ENCODE data around the gene SOD3.
A peak's percentile ranks its signal among the peaks of the same experiment; 100 is the strongest.

The SOD3 gene

DNA sequence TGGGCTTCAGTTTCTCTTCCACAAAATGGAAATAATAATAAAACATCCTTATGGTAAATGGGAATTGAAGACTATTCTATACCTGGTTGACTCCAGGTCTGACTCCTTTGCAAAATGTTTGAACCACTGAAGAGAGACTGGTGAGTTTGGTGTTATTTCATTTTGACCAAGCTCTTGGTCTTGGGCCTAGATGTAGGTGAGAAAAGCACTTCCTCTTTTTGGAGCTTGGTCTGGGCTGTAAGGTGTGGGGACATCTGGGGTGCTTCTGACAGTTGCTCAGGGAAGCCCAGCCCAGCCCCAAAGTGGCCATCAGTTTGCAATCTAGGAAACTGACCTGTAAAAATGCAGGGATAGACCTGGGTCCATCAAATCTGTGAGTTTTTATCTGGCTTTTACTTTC lies 26.8 kb upstream of the SOD3 start:
- TF ChIP-seq, protein P1, sequence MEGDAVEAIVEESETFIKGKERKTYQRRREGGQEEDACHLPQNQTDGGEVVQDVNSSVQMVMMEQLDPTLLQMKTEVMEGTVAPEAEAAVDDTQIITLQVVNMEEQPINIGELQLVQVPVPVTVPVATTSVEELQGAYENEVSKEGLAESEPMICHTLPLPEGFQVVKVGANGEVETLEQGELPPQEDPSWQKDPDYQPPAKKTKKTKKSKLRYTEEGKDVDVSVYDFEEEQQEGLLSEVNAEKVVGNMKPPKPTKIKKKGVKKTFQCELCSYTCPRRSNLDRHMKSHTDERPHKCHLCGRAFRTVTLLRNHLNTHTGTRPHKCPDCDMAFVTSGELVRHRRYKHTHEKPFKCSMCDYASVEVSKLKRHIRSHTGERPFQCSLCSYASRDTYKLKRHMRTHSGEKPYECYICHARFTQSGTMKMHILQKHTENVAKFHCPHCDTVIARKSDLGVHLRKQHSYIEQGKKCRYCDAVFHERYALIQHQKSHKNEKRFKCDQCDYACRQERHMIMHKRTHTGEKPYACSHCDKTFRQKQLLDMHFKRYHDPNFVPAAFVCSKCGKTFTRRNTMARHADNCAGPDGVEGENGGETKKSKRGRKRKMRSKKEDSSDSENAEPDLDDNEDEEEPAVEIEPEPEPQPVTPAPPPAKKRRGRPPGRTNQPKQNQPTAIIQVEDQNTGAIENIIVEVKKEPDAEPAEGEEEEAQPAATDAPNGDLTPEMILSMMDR (IDR thresholded peaks at IDR 0.05; ENCODE audit: low read depth, low read length, missing control alignments), result no peak
- in situ Hi-C loops (cut with HindIII; ENCODE audit: low sequenced_read_pairs), result no loop called here
- H3K4me3 ChIP-seq (ENCODE audit: low read depth, low read length), result no peak overlapping the region
- no peak for DNase-seq (ENCODE audit: low read depth)

DNA sequence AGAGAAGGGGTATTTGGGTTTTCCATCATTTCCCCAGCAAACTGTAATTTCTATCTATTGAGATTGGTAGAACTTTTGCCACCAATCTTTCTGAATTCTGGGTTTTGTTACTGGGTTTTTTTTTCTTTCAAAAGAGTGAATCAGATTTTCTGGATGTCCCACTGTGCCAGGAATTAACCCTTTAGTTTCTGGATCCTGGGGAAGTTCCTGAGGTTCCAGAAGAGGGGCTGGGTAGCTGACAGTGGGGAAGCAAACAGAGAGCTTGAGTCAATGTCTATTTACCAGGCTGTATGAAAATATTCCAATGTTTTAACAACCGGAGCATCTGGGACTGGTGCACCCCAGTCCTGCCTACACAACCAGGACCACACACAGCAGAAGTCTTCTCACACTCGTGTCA lies 25.8 kb upstream of the SOD3 start:
- no peak overlapping the region for H3K4me3 ChIP-seq (ENCODE audit: low read depth, low read length)
- in situ Hi-C loops (cut with HindIII; ENCODE audit: low sequenced_read_pairs), result no loop called here
- DNase-seq (ENCODE audit: low read depth), result no peak
- TF ChIP-seq, protein P1 (IDR thresholded peaks at IDR 0.05; ENCODE audit: low read depth, low read length, missing control alignments), result no peak

DNA sequence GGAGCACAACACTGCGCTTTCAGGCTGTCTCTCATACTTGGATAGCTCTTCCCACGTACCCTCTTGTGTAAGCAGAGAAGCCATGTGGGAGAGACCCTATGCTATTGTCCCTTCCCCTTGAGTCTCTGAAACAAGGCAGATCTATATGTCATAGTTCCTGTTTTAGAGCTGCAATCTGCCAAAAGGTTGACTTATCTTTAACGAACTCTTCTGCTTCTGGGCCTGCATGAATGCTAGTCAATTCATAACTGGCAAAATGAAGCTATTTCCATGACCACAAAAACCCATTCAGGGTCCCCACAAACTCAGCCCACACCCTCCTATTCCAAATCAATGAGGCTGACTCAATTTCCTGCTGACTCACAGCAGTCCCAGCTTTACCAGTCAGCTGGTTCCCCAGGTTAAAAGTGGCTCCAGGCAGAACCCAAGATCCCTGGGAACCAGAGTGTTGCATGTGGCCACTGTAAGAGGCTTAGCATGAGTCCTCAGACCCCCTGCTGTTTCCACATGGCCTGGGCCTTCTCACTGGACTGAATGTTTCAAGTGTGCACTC lies 25.3 kb upstream of the SOD3 start:
- H3K4me3 ChIP-seq (ENCODE audit: low read depth, low read length), result no peak overlapping the region
- TF ChIP-seq, protein P1 (IDR thresholded peaks at IDR 0.05; ENCODE audit: low read depth, low read length, missing control alignments), result no peak
- in situ Hi-C loops (cut with HindIII; ENCODE audit: low sequenced_read_pairs), result loop anchor here (5.0 kb wide), 1 partner anchor 72 kb away; no protein-coding TSS in a partner anchor
- DNase-seq (ENCODE audit: low read depth), result peak; percentile 86

DNA sequence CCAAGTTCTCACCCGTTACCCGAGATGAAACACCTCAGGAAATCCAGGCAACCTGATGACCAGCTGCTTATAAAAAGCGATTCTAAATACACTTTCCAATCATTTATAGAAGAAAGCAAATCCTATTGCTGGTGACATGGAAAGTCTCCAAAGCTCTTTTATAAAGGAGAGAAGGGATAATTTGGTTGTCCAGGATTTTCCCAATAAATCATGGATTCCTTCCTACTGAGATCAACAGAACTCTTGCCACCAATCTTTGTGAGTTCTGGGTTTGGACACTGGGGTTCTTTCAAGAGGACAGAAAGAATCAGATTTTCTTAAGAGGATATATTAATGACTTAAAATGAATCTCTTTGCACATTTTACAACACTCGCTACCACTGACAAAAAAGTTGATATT lies 24.7 kb upstream of the SOD3 start:
- in situ Hi-C loops (cut with HindIII; ENCODE audit: low sequenced_read_pairs), result loop anchor here (5.0 kb wide), 1 partner anchor 72 kb away; no protein-coding TSS in a partner anchor
- DNase-seq (ENCODE audit: low read depth), result no peak
- no peak overlapping the region for H3K4me3 ChIP-seq (ENCODE audit: low read depth, low read length)
- TF ChIP-seq, protein P1 (IDR thresholded peaks at IDR 0.05; ENCODE audit: low read depth, low read length, missing control alignments), result no peak

DNA sequence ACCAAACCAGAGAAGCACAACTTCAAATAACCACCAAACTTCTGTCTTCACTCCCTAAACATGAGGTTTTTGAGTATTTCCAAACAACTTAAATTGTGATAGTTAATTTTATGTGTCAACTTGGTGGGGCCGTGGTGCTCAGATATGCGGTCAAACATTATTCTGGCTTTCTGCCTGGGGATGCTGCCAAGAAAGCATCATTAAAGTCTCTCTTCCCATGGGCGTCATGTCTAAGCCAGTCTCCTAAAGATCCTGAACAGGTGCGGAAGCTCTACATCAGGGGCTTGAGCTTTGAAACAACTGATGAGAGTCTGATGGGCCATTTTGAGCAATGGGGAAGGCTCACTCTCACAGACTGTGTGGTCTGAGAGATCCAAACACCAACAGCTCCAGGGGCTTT lies 24.1 kb upstream of the SOD3 start:
- TF ChIP-seq, protein P1 (IDR thresholded peaks at IDR 0.05; ENCODE audit: low read depth, low read length, missing control alignments), result no peak
- no peak for DNase-seq (ENCODE audit: low read depth)
- in situ Hi-C loops (cut with HindIII; ENCODE audit: low sequenced_read_pairs), result loop anchor here (5.0 kb wide), 1 partner anchor 71 kb away; no protein-coding TSS in a partner anchor
- H3K4me3 ChIP-seq (ENCODE audit: low read depth, low read length), result no peak overlapping the region

DNA sequence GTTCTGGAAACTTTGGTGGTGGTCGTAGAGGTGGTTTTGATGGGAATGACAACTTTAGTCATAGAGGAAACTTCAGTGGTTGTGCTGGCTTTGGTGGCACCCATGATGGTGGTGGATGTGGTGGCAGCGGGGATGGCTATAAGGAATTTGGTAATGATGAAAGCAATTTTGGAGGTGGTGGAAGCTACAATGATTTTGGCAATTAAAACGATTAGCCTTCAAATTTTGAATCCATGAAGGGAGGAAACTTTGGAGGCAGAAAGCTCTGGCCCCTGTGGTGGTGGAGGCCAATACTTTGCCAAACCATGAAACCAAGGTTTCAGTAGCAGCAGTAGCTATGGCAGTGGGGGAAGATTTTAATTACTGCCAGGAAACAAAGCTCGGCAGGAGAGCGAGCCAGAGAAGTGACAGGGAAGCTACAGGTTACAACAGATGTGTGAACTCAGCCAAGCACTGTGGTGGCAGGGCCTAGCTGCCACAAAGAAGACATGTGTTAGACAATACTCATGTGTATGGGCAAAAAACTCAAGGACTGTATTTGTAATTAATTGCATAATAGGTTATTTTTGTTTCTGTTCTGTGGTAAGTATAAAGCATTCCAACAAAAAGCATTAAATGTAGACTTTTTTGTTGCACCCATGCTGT lies 23.2 kb upstream of the SOD3 start:
- H3K4me3 ChIP-seq (ENCODE audit: low read depth, low read length), result no peak overlapping the region
- DNase-seq (ENCODE audit: low read depth), result no peak
- in situ Hi-C loops (cut with HindIII; ENCODE audit: low sequenced_read_pairs), result loop anchor here (5.0 kb wide), 1 partner anchor 70 kb away; no protein-coding TSS in a partner anchor
- TF ChIP-seq, protein P1 (IDR thresholded peaks at IDR 0.05; ENCODE audit: low read depth, low read length, missing control alignments), result no peak
